GM06990 (cell line): ENCODE data around the gene ARSI.

Experiments used
- DNase-seq: peaks from one replicate; pipeline ENCODE4 v3.0.0-alpha.2; 2011; ENCODE audit not compliant: insufficient read length; ENCODE audit errors: extremely low read depth
- H3K27me3 ChIP-seq: replicated peaks from 2 replicates; pipeline ENCODE4 v1.6.0; 2011; ENCODE audit warnings: low read length; ENCODE audit not compliant: control insufficient read depth, insufficient read depth
- H3K36me3 ChIP-seq: 2 replicates; pipeline ENCODE4 v1.5.1; 2011; ENCODE audit warnings: low read length; ENCODE audit not compliant: control insufficient read depth, insufficient read depth
- H3K4me3 ChIP-seq: replicated peaks from 2 replicates; pipeline ENCODE4 v1.5.1; 2011; ENCODE audit warnings: low read depth, mild to moderate bottlenecking, control low read depth, low read length
- TF ChIP-seq, protein P1 (sequence below): IDR thresholded peaks from 2 replicates; pipeline ENCODE4 v1.5.1; 2011; ENCODE audit warnings: low read length, control low read depth, mild to moderate bottlenecking, inconsistent platforms; ENCODE audit not compliant: insufficient read depth, poor library complexity, severe bottlenecking

The ARSI gene

DNA sequence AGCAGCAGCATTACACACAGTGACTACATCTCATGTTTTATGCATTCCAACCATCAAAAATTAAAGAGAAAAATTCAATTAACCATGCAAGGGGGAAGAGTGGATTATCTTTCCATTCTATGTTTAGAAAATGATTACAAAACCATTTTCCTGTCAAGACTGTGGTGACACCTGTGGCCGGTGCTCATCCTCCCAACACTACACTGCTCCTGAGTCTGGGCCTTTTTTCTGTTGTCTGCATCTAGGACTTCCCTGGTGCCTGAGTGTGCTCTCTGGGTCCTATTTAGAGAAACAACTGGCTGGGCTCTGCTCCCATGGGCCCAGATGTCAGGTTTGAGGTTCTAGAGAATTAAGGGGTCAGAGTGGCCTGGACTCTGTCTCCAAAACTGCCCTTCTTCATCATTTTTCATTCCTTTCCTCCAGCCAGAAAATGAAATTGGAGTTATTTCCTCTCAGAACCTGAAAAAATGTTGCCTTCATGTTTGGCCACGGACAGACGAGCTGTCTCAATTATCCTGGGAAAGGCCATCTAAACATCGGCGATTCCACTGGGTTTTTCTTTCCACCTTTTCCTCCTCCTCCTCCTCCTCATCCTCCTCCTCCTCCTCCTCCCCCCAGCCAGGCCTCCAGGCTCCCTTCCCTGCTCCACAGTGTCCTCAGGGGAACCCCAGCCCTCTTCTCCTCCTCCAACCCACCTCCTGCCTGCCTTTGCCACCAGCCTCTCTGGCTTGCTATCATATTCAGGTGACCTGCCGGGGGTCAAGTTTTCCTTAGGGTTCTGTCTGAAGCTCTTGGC, 11.4 kb upstream of the ARSI start:
- H3K36me3 ChIP-seq: no peaks in the 10 kb centered on the region
- peaks cover 1% of the 10 kb centered on the region; the same call in 1 of the 2 replicates for H3K27me3 ChIP-seq
- no peak overlapping the region for H3K4me3 ChIP-seq
- TF ChIP-seq, protein P1, sequence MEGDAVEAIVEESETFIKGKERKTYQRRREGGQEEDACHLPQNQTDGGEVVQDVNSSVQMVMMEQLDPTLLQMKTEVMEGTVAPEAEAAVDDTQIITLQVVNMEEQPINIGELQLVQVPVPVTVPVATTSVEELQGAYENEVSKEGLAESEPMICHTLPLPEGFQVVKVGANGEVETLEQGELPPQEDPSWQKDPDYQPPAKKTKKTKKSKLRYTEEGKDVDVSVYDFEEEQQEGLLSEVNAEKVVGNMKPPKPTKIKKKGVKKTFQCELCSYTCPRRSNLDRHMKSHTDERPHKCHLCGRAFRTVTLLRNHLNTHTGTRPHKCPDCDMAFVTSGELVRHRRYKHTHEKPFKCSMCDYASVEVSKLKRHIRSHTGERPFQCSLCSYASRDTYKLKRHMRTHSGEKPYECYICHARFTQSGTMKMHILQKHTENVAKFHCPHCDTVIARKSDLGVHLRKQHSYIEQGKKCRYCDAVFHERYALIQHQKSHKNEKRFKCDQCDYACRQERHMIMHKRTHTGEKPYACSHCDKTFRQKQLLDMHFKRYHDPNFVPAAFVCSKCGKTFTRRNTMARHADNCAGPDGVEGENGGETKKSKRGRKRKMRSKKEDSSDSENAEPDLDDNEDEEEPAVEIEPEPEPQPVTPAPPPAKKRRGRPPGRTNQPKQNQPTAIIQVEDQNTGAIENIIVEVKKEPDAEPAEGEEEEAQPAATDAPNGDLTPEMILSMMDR: no peak
- no peak for DNase-seq

- no peak for DNase-seq
- no peak overlapping the region for H3K4me3 ChIP-seq
- TF ChIP-seq, protein P1: no peak
Measured at GRCh38 chr5:150313501-150313900, 10.8 kb upstream of the ARSI start.

GRCh38 chr5:150312518-150312917, 9.8 kb upstream of the ARSI start:
- Histone ChIP-seq H3K27me3 (peaks cover 1% of the 10 kb centered on the region; the same call in 1 of the 2 replicates), H3K4me3 (no peak overlapping the region)

More at GRCh38 chr5:150313501-150313900, 10.8 kb upstream of the ARSI start:
- peaks cover 1% of the 10 kb centered on the region; the same call in 1 of the 2 replicates for H3K27me3 ChIP-seq
- no peaks in the 10 kb centered on the region for H3K36me3 ChIP-seq

DNA sequence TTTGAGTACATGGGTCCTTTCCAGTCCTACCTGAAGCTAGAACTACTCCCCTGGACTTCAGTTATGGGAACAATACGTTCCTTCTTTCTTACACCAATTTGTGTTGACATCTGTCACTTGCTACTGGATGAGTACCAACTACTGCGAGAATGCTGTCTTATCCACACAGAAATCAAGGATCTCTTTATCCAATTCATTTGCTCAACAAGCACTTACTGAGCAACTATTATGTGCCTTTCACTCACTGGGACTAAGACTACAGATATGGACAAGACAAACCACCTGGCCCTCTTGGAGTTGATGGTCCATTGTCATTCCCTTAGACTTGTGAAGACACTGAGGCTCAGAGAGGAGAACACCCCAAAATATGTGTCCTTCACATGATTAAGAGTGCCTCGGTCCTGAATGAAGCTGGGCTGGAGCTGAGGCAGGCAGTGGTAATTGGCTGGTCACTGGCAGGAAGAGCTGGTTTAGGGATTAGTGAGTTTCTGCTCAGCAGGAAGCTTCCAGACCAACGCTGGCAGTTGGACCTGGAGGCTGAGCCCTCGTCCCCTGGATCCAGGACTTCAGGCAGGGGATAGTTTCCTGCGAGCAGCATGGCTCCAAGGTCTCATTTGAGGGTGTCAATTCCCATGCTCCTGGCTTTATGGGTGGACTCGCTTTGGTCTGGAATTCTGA, 8.4 kb upstream of the ARSI start:
- DNase-seq: no peak
- TF ChIP-seq, protein P1: no peak
- H3K36me3 ChIP-seq: no peaks in the 10 kb centered on the region
- H3K27me3 ChIP-seq: peaks cover 1% of the 10 kb centered on the region; the same call in 1 of the 2 replicates
- H3K4me3 ChIP-seq: no peak overlapping the region

More at GRCh38 chr5:150312518-150312917, 9.8 kb upstream of the ARSI start:
- H3K36me3 ChIP-seq: no peaks in the 10 kb centered on the region
- TF ChIP-seq, protein P1: no peak
- no peak for DNase-seq

- TF ChIP-seq, protein P1: no peak
- H3K36me3 ChIP-seq: no peaks in the 10 kb centered on the region
- peaks cover 1% of the 10 kb centered on the region; the same call in 1 of the 2 replicates for H3K27me3 ChIP-seq
- no peak for DNase-seq
- H3K4me3 ChIP-seq: no peak overlapping the region
Measured at GRCh38 chr5:150310246-150310645, 7.5 kb upstream of the ARSI start.
